Bronchial epithelial cell (primary cell): ENCODE data around the gene PIGQ. TPM values are rescaled to one million over a fixed set of nuclear protein-coding genes. Genes with fewer than 3 reads are reported as not detected.
A peak's percentile ranks its signal among the peaks of the same experiment; 100 is the strongest.

Source experiments
- DNase-seq: peaks from one replicate; pipeline ENCODE4 v3.0.0-alpha.2; 2010; ENCODE audit warnings: low read depth
- FAIRE-seq: peaks from 2 replicates; lab custom pipeline; 2011; peaks lifted over from hg19 to GRCh38; lab: Jason Lieb, UNC
- H3K27me3 ChIP-seq: 2 replicates; pipeline ENCODE4 v1.5.1; 2011; ENCODE audit warnings: low read length; ENCODE audit not compliant: control insufficient read depth, insufficient read depth
- H3K36me3 ChIP-seq: 2 replicates; pipeline ENCODE4 v1.5.1; 2011; ENCODE audit warnings: low read length; ENCODE audit not compliant: control insufficient read depth, insufficient read depth
- H3K4me3 ChIP-seq: 2 replicates; pipeline ENCODE4 v1.5.1; 2011; ENCODE audit warnings: mild to moderate bottlenecking, low read depth, low read length, control low read depth
- total RNA-seq: library from RNA; depleted of rRNA; stranded (reverse); fragments of >200 nt; gene quantifications from 2 replicates; pipeline ENCODE4 v1.2.1, GENCODE V29; 2014
- TF ChIP-seq, protein P1 (sequence below): IDR thresholded peaks from 2 replicates; pipeline ENCODE4 v1.5.1; 2011; ENCODE audit warnings: mild to moderate bottlenecking, moderate library complexity, low read length, control low read depth, inconsistent platforms; ENCODE audit not compliant: insufficient read depth, severe bottlenecking

Gene PIGQ
- total RNA-seq, 1 donor from 2014 or later: 17.9 TPM

DNA sequence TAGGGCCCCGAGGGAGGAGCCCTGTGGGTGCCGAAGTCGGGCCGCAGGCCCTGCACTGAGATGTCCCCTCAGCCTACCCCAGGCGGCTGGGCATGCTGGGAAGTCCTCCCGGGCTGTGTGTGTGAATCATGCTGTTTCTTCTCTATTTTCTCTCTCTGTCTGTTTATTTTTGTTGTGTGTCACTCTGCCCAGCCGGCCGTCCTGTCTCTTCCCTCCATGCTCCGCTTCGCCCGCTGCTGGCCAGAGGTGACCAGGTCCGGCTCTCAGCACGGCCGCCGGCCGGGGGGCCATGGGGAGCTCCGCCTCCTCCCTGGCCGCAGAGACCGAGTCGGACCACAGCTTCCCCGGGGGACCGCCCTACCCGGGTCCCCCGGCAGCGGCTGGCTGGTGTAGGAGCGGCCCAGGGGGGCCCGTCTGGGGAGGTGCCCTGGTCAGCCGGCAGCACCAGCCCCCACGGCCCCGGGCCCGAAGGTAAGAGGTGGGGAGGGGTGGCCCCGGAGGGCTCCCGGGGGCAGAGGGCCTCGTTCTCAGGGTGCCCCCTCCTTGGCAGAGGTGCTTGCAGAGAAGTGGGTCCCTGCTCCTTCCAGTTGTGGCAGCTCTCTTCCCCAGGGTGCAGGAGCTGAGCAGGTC is 29.8 kb upstream of the PIGQ start:
- FAIRE-seq (no peak), DNase-seq (no peak)
- no peak overlapping the region for H3K4me3 ChIP-seq
- no peaks in the 10 kb centered on the region for H3K27me3 ChIP-seq
- H3K36me3 ChIP-seq: peaks cover 32% of the 10 kb centered on the region
- TF ChIP-seq, protein P1, sequence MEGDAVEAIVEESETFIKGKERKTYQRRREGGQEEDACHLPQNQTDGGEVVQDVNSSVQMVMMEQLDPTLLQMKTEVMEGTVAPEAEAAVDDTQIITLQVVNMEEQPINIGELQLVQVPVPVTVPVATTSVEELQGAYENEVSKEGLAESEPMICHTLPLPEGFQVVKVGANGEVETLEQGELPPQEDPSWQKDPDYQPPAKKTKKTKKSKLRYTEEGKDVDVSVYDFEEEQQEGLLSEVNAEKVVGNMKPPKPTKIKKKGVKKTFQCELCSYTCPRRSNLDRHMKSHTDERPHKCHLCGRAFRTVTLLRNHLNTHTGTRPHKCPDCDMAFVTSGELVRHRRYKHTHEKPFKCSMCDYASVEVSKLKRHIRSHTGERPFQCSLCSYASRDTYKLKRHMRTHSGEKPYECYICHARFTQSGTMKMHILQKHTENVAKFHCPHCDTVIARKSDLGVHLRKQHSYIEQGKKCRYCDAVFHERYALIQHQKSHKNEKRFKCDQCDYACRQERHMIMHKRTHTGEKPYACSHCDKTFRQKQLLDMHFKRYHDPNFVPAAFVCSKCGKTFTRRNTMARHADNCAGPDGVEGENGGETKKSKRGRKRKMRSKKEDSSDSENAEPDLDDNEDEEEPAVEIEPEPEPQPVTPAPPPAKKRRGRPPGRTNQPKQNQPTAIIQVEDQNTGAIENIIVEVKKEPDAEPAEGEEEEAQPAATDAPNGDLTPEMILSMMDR: no peak

DNA sequence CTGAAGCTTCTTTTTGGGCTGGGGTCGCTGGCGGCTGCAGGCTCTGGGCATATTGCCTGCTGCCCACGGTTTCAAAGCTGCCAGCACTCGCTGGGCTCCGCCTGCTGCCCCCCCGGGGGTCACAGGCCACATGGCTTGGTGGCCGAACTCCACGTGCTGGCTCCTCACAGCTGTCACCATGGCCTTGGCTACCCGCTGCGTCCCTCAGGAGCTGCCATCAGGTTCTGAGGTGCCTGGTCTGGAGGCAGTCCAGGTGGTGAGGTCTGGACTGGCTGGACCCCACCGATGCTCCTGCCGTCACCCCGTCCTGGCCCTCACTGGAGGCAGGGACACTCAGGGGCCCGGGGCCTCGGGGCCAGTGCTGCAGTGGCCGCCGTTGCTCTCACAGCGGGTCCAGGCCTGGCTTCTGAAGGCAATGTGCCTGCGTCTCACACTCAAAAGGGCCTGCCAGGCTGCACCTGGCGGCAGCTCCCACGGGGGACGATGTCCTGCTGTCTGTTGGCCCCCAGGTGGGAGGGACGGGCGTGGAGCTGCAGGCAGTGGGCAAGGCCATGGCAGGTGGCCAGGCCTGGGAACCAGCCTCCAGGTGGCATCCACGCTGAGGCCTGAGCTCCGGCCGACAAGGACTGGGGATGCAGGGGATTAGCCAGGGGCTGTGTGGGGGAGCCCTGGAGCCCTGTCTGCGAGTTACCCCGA is 29.0 kb upstream of the PIGQ start:
- Histone ChIP-seq H3K27me3 (no peaks in the 10 kb centered on the region), H3K36me3 (peaks cover 29% of the 10 kb centered on the region), H3K4me3 (no peak overlapping the region)
- no peak for DNase-seq
- FAIRE-seq: no peak
- TF ChIP-seq, protein P1: no peak

DNA sequence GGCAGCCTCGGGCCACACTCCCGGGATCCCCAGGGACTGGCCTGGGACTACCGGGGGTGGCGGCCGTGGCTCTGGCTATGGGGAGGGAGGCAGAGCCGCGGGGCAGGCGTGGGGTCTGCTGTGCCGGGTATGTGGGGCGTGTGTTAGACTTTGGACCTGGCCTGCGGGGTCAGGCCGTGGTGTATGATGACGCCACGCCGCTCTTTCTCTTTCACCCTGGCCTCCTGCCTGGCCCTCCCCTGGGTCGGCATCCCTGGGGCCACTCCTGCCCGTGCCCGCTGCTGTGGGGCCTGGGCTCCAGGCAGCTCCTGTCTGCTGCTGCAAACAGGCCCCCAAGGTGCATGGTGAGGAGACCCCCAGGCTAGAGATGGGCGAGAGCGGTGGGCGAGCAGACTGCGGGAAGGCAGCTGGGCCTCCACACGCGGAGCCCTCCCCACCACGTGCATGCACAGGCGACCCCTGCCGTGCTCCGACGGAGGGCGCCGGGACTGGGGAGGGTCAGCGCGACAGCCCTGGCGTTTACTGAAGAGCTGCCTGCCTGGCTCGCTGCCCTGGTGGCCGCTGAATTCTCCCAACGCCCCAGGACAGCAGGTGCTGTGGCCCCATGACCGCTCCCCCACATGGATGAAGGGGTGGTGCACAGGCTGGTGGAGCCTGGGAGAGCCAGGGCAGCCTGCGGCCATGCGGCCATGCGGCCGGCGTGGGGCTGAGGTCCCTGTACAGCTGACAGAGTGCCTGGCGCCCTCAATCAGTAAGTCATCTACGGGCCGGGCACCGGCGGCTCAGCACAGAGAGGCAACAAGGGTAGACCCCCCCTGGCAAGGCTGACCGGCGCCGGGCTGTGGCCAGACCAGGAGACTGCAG is 26.2 kb upstream of the PIGQ start:
- no peak for FAIRE-seq
- H3K27me3 ChIP-seq: no peaks in the 10 kb centered on the region
- DNase-seq: no peak
- H3K4me3 ChIP-seq: no peak overlapping the region
- H3K36me3 ChIP-seq: peaks cover 13% of the 10 kb centered on the region
- TF ChIP-seq, protein P1: no peak

DNA sequence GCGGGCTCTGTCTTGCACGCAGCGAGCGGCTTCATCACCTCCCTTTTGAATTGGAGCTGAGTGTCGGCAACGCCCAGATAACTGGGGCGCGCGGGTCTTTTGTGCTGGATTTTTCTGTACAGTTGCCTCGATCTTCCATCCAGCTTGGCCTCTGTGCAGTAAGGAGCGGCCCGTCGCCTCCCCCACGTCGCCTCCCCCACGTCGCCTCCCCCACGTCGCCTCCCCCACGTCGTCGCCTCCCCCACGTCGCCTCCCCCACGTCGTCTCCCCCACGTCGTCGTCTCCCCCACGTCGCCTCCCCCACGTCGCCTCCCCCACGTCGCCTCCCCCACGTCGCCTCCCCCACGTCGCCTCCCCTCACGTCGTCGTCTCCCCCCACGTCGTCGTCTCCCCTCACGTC is 25.3 kb upstream of the PIGQ start:
- DNase-seq (no peak), FAIRE-seq (no peak)
- Histone ChIP-seq H3K4me3 (no peak overlapping the region), H3K27me3 (no peaks in the 10 kb centered on the region), H3K36me3 (peaks cover 13% of the 10 kb centered on the region)
- TF ChIP-seq, protein P1: no peak

DNA sequence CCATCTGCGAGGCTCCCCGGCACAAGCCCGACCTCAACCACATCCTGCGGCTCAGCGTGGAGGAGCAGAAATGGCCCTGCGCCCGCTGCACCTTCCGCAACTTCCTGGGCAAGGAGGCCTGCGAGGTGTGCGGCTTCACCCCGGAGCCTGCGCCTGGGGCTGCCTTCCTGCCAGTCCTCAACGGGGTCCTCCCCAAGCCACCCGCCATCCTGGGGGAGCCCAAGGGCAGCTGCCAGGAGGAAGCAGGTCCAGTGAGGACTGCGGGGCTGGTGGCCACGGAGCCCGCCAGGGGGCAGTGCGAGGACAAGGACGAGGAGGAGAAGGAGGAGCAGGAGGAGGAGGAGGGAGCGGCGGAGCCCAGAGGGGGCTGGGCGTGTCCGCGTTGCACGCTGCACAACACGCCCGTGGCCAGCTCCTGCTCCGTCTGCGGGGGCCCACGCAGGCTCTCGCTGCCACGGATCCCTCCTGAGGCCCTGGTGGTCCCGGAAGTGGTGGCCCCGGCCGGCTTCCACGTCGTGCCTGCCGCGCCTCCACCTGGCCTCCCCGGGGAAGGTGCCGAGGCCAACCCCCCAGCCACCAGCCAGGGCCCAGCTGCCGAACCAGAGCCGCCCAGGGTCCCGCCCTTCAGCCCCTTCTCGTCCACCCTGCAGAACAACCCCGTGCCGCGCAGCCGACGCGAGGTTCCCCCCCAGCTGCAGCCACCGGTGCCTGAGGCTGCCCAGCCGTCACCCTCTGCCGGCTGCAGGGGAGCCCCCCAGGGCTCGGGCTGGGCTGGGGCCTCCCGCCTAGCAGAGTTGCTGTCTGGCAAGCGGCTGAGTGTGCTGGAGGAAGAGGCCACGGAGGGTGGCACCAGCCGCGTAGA is 22.6 kb upstream of the PIGQ start:
- peaks cover 13% of the 10 kb centered on the region for H3K36me3 ChIP-seq
- H3K27me3 ChIP-seq: no peaks in the 10 kb centered on the region
- TF ChIP-seq, protein P1: peak; percentile 49
- FAIRE-seq (no peak), DNase-seq (no peak)
- no peak overlapping the region for H3K4me3 ChIP-seq
